ENCODE results near the gene NRXN3.

- TF ChIP-seq, protein P1, sequence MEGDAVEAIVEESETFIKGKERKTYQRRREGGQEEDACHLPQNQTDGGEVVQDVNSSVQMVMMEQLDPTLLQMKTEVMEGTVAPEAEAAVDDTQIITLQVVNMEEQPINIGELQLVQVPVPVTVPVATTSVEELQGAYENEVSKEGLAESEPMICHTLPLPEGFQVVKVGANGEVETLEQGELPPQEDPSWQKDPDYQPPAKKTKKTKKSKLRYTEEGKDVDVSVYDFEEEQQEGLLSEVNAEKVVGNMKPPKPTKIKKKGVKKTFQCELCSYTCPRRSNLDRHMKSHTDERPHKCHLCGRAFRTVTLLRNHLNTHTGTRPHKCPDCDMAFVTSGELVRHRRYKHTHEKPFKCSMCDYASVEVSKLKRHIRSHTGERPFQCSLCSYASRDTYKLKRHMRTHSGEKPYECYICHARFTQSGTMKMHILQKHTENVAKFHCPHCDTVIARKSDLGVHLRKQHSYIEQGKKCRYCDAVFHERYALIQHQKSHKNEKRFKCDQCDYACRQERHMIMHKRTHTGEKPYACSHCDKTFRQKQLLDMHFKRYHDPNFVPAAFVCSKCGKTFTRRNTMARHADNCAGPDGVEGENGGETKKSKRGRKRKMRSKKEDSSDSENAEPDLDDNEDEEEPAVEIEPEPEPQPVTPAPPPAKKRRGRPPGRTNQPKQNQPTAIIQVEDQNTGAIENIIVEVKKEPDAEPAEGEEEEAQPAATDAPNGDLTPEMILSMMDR (IDR thresholded peaks at IDR 0.05): no peak
- no peak for TF ChIP-seq POLR2A (IDR thresholded peaks at IDR 0.05)
These were observed 112.3 kb downstream of the NRXN3 start for GRCh38 chr14:78282437-78282836.

Measured in body of pancreas (tissue), 4 donors.